ENCODE results near the gene BICD1.

Gene BICD1

DNA sequence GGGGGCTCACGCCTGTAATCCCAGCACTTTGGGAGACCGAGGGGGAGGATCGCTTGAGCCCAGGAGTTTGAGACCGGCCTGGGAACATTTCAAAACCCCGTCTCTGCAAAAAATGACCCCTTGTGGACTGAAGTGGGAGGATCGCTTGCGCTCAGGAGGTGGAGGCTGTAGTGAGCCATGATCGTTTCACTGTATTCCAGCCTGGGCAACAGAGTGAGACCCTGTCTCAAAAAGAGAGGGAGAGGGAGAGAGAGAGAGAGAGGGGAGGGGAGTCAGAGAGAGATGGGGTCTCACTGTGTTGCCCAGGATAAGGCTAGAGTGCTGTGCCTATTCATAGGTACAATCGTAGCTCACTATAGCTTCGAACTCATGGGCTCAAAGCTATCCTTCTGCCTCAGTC, 295.5 kb downstream of the BICD1 start:
- DNase-seq (ENCODE audit: low read depth) = no peak

DNA sequence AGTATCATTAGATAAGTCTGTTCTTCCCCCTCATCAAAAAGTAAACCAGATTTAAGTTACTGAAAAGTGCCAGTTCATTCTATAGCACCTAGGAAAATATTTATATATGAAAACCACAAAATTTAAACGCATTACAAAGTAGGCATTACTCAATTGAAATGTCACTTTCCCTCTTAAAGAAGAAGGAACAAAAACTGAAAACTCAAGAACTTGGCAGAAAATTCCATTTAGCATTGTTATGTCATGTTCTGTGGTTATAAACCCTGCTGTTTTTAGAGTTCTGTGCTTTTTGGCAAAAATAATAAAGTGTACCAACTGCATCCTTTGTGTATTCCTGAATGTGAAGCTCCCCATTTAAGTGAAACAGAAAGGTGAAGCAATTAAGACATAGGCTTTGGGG, 296.3 kb downstream of the BICD1 start:
- DNase-seq (ENCODE audit: low read depth) = no peak

DNA sequence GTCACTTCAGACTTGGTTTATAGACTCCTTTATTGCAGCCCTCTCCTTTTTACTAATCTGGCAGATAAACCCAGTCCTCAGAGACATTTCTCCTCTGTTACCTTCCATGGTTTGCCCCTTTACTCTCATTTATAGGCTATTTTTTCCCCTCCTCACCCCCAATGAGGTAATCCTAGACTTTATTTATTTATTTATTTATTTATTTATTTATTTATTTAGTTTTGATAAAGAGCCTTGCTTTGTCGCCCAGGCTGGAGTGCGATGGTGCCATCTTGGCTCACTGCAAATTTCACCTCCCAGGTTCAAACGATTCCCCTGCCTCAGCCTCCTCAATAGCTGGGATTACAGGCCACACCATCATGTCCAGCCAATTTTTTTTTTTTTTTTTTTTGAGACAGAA, 301.1 kb downstream of the BICD1 start:
- DNase-seq (ENCODE audit: low read depth) = no peak

DNA sequence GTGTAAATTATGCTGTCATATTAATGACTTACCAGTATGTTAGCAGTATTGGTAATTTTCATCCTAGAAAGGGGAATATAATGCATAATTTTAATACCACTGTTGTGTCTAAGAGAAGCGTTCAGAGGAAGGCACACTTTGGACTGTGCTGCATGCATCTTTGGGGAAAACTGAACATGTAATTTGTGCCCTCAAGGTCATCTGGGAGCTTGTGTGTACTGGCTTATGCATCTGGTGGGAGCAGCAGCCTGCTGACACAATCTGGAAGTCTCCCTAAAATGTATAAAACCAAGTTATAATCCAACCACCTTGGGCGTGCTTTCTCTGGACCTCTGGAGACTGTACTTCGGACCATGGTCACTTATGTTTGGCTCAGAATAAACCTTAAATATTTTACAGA, 306.8 kb downstream of the BICD1 start:
- DNase-seq (ENCODE audit: low read depth) = no peak

DNA sequence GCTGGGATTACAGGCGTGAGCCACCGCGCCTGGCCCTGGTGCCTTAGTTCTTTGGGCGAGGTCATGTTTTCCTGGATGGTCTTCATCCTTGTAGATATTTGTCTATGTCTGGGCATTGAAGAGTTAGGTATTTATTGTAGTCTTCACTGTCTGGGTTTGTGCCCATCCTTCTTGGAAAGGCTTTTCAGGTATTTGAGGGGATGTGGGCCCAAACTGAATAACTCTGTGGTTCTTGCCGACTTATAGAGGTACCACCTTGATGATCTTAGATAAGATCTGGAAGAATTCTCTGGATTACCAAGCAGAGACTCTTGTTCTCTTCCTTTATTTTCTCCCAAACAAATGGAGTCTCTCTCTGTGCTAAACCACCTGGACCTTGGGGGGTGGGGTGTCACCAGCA, 311.6 kb downstream of the BICD1 start:
- no peak for DNase-seq (ENCODE audit: low read depth)

DNA sequence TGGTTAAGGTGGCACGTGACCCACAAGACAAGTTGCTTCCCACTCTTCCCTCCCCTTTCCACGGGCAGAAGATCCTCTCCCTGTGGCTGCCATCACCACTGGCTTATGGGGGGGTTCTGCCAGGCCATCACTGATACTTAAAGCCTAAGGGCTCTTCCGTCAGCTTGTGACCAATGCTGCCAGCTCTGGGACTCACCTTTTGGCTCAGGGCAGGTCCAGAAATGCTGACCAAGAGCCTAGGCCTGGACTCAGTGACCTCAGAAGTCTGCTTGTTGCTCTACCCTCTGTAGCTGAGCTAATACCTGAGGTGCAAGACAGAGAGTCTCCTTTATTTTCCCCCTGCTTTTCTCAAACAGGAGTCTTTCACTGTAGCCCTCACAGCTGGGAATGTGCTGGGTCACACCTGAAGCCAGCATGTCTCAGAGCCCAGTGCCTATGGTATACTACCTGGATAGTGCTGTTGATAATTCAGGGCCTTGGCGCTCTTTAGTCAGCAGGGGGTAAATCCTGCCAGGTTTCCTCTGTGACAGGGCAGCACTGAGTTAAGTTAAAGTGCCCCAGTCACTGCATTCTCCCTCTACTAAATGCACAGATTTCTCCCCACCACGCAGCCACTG, 312.4 kb downstream of the BICD1 start:
- DNase-seq (ENCODE audit: low read depth) = no peak

DNA sequence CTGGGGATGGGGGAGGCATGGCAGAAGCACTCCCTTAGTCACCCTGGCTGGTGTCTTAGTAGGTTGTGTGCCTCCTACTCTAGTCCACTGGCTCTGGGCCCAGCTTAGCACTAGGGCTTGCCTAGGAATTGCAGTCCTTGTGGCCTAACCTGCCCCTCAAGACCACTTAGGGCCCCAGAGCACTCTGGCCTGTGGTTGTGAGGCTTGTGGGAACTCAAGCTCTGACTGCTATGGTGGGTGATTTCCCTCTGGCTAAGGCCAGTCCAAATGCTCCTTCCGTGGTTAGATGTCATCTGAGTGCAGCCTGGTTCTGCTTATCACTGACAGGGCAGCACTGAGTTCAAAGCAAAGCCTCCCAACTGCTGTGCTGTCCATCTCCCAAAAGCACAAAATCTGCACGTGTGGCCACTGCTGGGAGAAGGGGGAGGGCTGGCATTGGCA, 312.9 kb downstream of the BICD1 start:
- DNase-seq (ENCODE audit: low read depth) = no peak

DNA sequence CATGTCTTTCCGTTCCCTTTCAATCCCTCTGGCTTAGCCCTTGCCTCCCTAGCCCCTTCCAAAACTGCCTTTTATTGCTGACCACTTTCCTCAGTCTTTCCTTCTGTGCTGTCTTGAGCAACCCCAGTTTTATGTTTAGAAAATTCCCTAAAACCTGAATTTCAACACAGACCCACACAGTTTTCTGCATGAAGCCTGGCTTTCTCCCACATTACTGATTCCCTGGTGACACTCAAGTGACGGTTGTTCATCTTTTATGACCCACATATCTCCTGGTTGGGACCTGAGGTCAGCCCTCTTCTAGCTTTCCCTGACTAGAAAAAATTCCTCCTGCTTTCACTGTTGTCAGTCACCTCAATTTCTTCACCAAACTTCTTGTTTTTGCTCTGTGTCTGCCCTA, 313.7 kb downstream of the BICD1 start:
- DNase-seq (ENCODE audit: low read depth) = no peak

DNA sequence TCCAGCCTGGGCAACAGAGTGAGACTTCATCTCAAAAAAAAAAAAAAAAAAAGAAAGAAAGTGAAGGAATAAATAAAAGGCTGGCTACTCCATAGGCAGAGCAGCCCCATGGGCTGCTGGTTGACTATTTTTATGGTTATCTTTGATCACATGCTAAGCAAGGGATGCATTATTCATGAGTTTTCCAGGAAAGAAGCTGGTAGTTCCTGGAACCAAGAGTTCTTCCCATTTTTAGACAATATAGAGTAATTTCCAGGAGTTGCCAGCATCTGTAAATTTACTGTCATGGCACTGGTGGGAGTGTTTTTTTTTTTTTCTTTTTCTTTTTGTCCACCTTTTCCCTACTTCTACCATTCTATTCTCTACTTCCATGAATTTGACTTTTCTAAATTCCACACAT, 316.9 kb downstream of the BICD1 start:
- DNase-seq (ENCODE audit: low read depth) = no peak

DNA sequence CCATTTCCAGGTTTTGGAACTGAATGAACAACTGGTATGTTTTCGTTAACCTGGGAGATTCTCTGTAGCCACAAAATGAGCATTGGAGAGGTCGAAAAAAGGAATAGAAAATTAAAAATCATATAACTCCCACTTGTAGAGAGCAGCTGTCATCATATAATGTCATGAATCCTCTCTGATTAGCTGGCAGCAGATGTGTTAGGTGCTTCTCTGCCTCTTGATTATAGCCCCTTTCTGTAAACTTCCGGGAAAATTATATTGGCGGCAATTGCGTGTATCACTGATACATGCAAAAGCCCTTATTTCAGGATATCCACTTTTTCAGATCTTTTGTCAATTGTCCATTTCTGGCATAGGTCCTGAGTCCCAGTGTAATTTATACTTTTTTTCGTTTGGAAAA, 324.4 kb downstream of the BICD1 start:
- DNase-seq (ENCODE audit: low read depth) = no peak

All from ELR (cell line).